NB4 (cell line): ENCODE measurements around the gene CENPVL3.
"Not testable (repeated sequence)": the region's sequence is repeated elsewhere in the genome, so short reads cannot be mapped to it uniquely, and the experiment has no call there.

ENCODE experiments used
- DNase-seq: peaks from one replicate; pipeline ENCODE4 v3.0.0; 2010; ENCODE audit warnings: low read depth
- H3K4me3 ChIP-seq: one replicate; pipeline ENCODE4 v1.5.1; 2011; ENCODE audit warnings: mild to moderate bottlenecking, low read depth, low read length, moderate library complexity
- CTCF ChIP-seq: IDR thresholded peaks from one replicate; pipeline ENCODE4 v1.5.1; 2012; ENCODE audit warnings: low read depth, low read length
- MAX ChIP-seq: IDR thresholded peaks from 2 replicates; pipeline ENCODE4 v1.6.1; 2011; ENCODE audit warnings: low read depth, low read length
- MYC ChIP-seq: IDR thresholded peaks from 2 replicates; pipeline ENCODE4 v1.6.1; 2011; ENCODE audit warnings: low read depth, low read length
- POLR2A ChIP-seq: IDR thresholded peaks from 2 replicates; pipeline ENCODE4 v1.6.1; 2011; ENCODE audit warnings: mild to moderate bottlenecking; ENCODE audit not compliant: insufficient read length; ENCODE audit errors: extremely low read depth

The CENPVL3 gene

GRCh38 chrX:51618241-51619155, at the start of gene CENPVL3:
TSS of gene CENPVL3 (minus strand) at chrX:51618912. CDS start at chrX:51618873, 39 bp downstream.
- H3K4me3 ChIP-seq, DNase-seq: not testable (repeated sequence)

DNA sequence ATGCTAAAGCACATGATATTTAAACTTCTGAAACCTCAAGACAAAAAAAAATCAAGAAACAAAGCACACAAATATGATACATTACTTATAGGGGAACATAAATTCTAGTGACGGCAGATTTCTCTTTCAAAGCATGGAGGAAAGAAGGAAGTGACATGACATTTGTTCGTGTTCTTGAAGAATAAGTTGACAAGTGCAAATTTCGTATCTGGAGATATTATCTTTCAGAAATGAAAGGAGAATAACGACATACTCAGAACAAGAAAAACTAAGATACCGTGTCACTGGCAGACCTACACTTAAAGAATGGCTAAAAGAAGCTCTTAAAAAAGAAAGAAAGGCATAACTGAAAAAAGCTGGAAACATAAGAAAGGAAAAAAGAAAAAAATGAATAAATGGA, 47.3 kb upstream of the CENPVL3 start:
- no peak overlapping the region for H3K4me3 ChIP-seq
- TF ChIP-seq MYC, result no peak
- TF ChIP-seq CTCF, result no peak
- no peak for TF ChIP-seq MAX
- no peak for TF ChIP-seq POLR2A
- DNase-seq, result no peak

DNA sequence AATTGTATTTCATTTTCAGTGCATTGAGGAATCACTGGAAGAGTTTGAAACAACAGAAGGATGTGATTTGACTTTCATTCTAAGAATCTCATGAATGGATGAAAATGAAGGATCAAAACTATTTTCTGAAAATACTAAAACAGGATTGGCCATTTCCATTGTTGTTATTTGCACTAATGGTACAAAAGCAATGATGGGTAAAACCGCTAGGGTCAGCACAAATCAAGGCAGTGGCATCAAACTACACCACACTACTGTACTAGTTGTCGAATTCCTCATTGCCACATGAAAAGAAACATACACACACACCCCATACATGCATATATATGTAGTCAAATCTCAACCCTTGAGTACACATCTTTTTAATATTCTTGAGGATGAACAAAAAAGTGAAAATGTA, 24.7 kb upstream of the CENPVL3 start:
- no peak for DNase-seq
- TF ChIP-seq MYC (no peak), CTCF (no peak), POLR2A (no peak)
- no peak overlapping the region for H3K4me3 ChIP-seq

GRCh38 chrX:51641421-51642021, 22.8 kb upstream of the CENPVL3 start:
- TF ChIP-seq CTCF (peak; percentile 35), MAX (no peak)
- H3K4me3 ChIP-seq, result no peak overlapping the region
- peak; percentile 47 for DNase-seq

DNA sequence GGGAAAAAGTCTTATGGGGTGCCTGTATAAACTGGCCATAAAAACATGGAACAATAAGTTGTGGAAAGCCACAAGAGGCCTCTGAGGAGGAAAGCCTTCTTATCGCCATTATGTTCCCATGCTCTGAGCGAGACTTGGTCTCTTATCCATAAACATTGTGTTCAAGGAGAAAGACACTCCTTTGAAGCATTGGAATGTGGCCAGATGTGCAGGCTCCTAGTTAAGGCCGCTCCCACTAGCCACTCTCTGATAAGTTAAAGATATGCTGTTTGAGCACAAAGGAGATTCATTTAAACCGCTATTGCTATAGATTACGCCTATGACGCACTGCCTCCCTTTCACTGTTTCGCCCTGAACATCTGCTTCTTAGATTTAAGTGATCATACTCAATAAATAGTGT, 17.8 kb upstream of the CENPVL3 start:
- not testable (repeated sequence) for H3K4me3 ChIP-seq, DNase-seq

- TF ChIP-seq POLR2A (no peak), MAX (peak; percentile 39; the same call in 1 of the 2 replicates), MYC (no peak), CTCF (peak; percentile 44)
- H3K4me3 ChIP-seq, result no peak overlapping the region
- peak; percentile 39 for DNase-seq
Measured at GRCh38 chrX:51614353-51615012, 4.2 kb downstream of the CENPVL3 start.

- H3K4me3 ChIP-seq, result no peak overlapping the region
- no peak for TF ChIP-seq CTCF
- TF ChIP-seq MAX, result no peak
- no peak for TF ChIP-seq MYC
- TF ChIP-seq POLR2A, result no peak
- DNase-seq, result no peak
Measured at GRCh38 chrX:51608766-51609165, 9.9 kb downstream of the CENPVL3 start.
